ENCODE results near the gene KCNN3. TPM values are rescaled to one million over a fixed set of nuclear protein-coding genes. Genes with fewer than 3 reads are reported as not detected.

KCNN3 gene
- total RNA-seq, 4 donors from 2014 or later: 3.5 to 5.6 (median 4.4) TPM

DNA sequence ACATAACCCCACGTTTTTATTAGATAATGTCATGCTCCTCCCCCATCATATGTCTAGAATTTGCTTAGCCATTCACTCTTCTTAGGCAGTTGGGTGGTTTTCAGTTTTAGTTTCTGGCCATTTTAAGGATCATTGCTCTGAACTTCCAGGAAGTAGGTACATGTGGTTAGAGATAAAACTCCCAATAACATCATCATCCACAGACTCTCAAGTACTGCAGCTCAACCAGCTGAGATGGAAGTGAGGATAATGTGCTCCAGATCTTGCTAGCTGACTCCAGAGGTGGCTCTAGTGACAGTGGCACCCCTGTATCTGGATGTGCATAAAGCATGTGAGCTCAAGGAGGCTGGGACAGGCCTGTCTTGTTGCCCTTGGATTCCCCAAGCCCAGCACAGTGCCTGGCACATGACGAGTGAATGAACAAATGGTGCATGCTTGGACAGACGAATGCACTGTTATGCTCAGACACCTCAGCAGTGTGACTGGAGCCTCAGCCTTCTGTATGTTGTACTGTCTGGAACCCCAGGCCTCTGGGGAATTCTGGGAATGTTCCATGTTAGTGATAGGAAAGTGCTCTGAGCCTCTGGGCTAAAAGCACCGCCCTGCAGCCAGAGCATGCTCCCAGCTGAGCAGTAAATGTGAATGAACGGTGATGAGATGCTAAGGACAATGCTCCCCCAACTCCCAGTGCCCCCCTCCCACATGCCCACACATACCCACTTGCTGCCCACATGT lies 16.4 kb upstream of the KCNN3 start:
- peaks cover 0 to 6% of the 10 kb centered on the region in 2 donors for H3K4me1 ChIP-seq
- no peak for DNase-seq
- no peak overlapping the region for H3K4me3 ChIP-seq (replicated peaks in 1 of 3)
- H3K36me3 ChIP-seq: no peaks in the 10 kb centered on the region
- no peaks in the 10 kb centered on the region for H3K9me3 ChIP-seq
- TF ChIP-seq POLR2A (IDR thresholded peaks at IDR 0.05): no peak
- TF ChIP-seq CTCF (IDR thresholded peaks at IDR 0.05): no peak
- intact Hi-C loops (cut with DNase I): no loop called here
- H3K27me3 ChIP-seq: no peaks in the 10 kb centered on the region
- WGBS, 2 donors: 76 to 82% methylated on average over 5 of the region's 5 CpGs
- H3K27ac ChIP-seq: no peak overlapping the region

DNA sequence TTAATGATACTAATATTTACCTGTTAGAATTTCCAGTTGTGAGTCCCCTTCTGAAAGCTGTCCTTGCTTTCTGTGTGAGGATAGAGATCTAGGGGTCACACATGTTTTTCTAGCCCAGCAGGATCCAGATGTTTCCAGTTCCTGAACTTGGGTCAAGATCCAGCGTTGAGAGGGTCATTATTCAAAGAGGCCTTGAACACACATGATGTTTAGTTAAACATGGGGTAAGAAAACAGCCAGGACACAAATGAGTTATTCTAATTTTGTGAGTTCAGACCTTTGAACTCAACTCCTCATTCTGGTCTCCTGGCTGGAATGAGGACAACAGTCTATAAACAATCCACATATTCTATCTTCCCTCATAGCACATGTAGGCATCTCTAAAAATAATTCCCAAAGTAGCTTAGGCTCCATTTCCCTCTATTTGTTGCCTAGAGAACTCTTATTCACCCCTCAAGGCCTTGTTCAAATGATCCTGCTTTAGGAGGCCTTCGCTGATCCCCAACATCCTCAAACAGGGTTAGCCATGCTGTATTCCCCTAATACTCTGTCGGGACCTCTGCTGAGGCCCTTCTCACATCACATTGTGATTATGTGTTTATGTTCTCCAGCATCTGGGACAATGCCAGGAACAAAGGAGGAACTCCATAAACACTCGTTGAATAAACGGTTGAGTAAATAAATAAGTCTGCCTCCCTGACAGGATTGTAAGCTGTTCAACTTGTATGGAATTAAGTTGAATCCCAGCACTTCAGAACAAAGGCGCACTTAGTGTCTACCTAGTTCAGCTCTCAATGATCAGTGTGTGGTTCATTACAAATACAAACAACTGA lies 15.0 kb upstream of the KCNN3 start:
- 45 to 47% methylated on average over 6 of the region's 6 CpGs for WGBS, 2 donors
- peak in 1 of 2 donors; percentile 4 for TF ChIP-seq POLR2A (IDR thresholded peaks at IDR 0.05)
- TF ChIP-seq CTCF (IDR thresholded peaks at IDR 0.05): no peak
- no peak for DNase-seq

DNA sequence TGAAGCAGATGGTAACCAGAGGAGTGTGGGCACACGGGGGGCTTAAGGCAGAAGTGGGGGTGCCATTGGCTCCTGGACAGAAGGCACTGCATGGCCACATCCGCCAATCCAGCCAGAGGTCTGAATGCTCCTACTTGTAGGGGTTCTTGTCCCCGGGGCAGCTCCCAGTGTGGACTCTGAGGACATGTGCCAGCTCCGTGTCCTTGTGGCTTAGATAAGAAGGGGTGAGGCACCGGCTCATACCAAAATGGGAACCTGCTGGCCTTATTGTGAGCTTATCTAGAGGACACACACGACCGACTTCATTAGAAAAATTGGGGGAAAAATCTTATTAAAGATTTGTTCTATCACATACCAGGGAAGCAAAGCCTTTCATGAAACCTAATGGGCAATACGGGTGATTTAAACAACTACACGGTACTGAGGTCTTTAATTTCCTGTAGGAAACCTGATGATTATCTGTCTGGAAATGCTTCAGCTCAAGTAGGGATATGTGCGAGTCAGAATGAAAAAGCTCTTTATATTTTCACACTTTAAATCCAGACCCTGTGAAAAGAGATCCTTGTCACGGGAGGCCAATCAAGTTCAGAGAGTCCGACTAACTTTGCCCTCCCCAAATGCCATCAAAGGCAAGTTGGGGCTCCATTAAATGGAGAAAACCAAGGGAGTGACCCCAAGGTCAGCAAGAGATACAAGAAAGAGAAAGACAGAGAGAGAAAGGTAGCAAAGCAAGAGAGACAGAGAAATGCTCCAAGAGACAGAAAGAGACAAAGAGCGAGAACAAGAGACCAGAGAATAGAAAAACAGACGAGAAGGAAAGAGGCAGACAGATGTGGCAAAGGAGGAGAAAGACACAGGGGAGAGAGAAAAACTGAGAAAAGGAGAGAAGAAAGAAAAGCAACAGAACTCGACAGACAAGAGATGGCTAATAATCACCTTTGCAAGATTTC lies 14.1 kb upstream of the KCNN3 start:
- DNase-seq: no peak
- TF ChIP-seq POLR2A (IDR thresholded peaks at IDR 0.05) (no peak), CTCF (IDR thresholded peaks at IDR 0.05) (no peak)
- Histone ChIP-seq H3K36me3 (no peaks in the 10 kb centered on the region), H3K9me3 (no peaks in the 10 kb centered on the region), H3K4me3 (replicated peaks in 1 of 3) (no peak overlapping the region), H3K27ac (no peak overlapping the region), H3K4me1 (peaks cover 0 to 6% of the 10 kb centered on the region in 2 donors), H3K27me3 (no peaks in the 10 kb centered on the region)
- WGBS, 2 donors: 78 to 79% methylated on average over 15 of the region's 15 CpGs
- intact Hi-C loops (cut with DNase I): no loop called here

More for the DNA sequence above, 15.0 kb upstream of the KCNN3 start:
- intact Hi-C loops (cut with DNase I): no loop called here
- H3K4me3 ChIP-seq (replicated peaks in 1 of 3): no peak overlapping the region
- H3K9me3 ChIP-seq: no peaks in the 10 kb centered on the region
- no peak overlapping the region for H3K27ac ChIP-seq
- peaks cover 0 to 6% of the 10 kb centered on the region in 2 donors for H3K4me1 ChIP-seq
- no peaks in the 10 kb centered on the region for H3K27me3 ChIP-seq
- H3K36me3 ChIP-seq: no peaks in the 10 kb centered on the region

DNA sequence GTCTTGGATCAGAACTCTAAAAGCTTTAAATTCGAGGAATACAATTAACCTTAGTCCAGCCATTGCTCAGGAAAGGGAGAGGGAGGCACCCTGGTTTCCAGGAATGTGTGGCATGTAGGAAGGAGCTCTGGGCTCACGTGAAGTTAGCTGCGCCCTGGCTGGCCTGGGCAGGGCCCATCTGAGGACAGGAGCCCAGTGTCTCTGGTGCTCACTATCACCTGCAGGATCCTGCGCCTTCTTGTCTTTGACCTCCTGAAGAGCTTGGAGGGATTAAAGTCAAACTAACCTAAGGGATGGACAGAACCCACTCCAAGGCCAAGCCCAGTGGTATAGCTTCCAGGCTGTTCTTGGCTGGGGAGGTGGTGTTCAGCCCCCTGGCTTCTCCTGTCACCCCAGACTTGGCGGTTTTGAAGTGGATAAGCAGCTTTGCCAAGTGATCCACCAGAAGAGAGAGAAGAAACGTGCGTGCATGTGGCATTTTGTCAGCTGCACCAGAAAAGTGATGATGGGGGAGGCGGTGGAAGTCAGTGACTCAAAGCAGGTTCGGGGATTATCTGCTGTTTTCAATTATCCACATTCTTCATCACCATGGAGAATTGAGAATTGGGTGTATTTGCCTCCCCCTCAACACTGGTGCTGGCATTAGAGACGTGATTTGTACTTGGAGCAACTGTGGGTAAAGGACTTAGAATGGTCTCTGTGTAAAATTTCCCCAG lies 11.9 kb upstream of the KCNN3 start:
- DNase-seq: peak in 1 of 2 donors; percentile 38
- Histone ChIP-seq H3K9me3 (no peaks in the 10 kb centered on the region), H3K27me3 (no peaks in the 10 kb centered on the region), H3K4me1 (peaks cover 0 to 10% of the 10 kb centered on the region in 2 donors), H3K36me3 (no peaks in the 10 kb centered on the region), H3K4me3 (replicated peaks in 1 of 3) (no peak overlapping the region), H3K27ac (no peak overlapping the region)
- WGBS, 2 donors: 76 to 78% methylated on average over 10 of the region's 10 CpGs
- TF ChIP-seq POLR2A (IDR thresholded peaks at IDR 0.05): no peak
- TF ChIP-seq CTCF (IDR thresholded peaks at IDR 0.05): no peak
- intact Hi-C loops (cut with DNase I): no loop called here
